Activated CD4-positive, alpha-beta T cell treated with anti-CD3 and anti-CD28 coated beads, Interleukin-2, amount 50 U/mL, for 16 hours (primary cell): ENCODE measurements around the gene SSX2IP.
"Not testable (repeated sequence)": the region's sequence is repeated elsewhere in the genome, so short reads cannot be mapped to it uniquely, and the experiment has no call there.

Source experiments
- DNase-seq: peaks from one replicate; pipeline ENCODE4 v3.0.0-alpha.2; 2020

Gene SSX2IP

DNA sequence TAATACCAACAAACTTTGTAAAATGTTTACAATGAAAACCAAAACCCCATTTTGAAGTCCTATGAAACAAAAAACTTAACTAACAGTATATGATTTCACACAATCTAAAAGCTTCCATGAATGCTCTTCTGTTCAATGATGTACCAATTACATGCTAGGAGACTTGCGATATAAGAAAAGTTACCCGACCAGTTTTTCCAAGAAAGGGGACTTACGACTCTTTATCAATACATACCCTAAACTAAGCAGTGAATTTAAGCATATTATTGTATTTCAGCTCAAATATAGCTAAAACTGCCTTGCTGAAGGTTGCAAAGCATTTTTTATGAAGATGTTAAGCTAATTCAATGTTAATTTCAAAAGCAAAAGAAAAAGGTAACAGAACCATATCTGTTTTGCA is 15.6 kb downstream of the SSX2IP start:
- DNase-seq, result no peak

DNA sequence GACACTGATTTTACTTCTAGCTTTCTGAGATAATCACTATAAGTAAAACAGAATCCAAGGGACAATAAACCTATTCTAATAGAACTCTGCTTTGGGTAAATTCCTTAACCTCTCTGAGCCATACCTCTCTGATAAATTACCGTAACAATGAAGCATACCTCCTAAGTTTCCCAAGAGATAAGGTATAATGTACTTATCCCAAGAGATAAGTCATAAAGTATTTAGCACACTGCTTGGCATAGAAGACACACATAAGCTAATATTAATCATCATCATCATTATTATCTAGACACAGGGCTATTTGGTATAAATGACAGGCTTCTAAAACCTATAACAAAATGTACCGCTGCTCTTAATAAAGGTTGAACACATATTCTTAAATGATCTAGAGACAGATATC is 16.2 kb downstream of the SSX2IP start:
- no peak for DNase-seq

DNA sequence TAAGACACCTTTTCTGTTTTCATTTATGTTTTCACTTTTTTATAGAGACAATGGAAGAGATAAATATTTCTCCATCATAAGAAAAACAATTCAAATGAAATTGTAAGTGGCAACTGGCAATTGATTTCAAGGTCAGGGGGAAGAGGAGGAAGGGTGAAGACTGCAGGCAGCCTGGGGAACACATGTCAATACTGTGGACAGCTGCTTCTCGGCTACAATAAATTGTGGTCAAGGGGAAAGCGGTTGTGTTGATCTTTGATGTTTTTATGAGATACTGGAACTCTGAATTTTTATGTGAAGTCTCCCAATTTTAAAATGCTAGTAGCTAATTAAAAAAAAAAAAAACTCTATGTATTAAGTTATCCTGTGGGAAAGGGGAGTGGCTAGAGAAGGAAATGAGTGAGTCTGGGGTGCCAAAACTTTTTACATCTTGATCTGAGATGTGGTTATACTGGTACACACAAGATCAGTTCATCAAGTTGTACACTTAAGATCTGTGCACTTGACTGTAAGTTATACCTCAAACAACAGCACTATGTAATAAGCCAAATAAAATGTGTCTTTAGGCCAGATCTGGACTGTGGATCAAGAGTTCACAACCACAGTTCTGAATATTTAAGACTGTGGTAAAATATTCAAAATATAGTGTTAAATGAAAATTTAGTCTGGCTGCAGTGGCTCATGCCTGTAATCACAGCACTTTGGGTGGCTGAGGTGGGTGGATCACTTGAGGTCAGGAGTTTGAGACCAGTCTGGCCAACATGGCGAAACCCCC is 18.0 kb downstream of the SSX2IP start:
- no peak for DNase-seq

DNA sequence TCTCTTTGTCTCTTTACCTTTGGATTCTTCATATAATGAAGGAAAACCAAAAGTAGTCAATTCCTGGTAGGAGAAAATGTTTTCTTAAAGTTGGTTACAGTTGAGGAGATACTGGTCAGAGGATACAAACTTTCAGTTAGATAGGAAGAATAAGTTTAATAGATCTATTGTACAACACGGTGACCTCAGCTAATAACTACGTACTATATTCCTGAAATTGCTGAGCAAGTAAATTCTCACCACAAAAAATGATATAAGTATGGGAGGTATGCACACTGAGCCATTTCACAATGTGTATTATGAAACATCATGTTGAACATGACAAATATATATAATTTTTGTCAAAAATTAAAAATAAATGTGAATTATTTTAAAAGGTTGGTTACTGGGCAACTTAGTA is 20.4 kb downstream of the SSX2IP start:
- no peak for DNase-seq

DNA sequence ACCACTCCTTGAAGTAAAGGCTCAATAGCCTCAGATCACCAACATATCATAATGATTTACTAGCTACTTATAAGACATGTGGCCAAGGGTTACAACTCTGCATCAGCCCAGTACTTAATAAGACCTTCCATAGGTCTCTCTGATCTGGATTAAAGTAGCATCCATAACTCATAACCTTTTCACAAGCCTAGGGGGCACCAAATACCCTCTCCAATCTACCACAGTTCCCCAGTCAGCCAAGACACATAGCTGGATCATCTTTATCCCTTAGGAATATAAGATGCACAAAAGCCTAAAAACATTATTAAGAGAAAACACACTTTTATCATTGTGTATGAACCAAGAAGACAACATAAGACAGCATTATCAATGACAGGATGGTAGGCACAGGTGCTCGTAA is 22.1 kb downstream of the SSX2IP start:
- DNase-seq, result no peak

DNA sequence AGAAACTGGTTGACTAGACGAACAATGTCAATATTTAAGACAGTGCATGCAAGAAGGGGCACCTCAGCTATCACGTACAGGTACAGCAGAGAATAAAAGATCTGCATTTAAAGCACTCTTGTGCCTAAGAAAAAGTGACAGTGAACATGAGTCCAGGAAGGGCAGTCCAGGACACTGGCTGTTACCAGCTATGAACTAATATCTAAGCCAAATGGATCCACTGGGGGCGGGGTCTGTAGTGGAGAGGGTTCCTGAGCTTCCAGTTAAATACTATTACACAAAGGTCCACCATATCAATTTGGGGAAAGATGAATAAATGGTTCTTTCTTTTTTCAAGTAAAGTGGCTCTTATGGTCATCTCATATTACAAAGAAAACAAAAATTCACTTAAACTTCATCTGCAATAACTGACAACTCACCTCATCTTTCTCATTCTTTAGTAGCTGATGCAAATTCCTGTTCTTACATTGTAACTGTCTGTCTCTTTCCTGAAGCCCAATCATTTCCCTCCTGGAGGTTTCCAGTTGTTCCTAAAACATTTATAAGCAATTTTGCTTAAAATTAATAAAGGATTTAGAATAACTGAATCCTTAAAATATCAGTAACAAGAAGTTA is 24.5 kb downstream of the SSX2IP start:
- no peak for DNase-seq

DNA sequence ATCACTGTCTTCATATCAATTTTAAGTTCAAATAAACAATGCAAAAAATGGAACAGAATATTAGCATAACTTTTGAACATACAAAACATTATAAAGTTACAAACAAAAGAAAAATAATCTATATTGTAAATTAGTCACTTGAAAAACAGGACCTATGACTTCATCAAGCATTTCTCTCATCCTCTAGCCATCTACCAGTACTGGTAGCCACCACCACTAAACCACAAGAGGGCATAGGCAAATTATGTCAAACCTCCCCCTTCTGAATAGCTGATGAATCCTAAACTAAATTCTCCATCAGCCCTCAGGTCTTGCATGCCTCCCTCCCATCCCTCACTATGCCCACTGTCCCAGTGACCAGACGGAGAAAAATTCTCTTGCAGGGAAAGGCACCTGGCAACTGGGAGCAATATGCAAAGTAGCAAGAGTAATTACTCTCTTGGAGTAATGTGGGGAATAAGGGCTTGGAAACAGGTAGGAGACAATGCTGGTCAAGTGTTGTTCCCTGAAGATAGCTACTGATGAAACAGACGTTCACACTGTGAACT is 37.1 kb downstream of the SSX2IP start:
- no peak for DNase-seq

DNA sequence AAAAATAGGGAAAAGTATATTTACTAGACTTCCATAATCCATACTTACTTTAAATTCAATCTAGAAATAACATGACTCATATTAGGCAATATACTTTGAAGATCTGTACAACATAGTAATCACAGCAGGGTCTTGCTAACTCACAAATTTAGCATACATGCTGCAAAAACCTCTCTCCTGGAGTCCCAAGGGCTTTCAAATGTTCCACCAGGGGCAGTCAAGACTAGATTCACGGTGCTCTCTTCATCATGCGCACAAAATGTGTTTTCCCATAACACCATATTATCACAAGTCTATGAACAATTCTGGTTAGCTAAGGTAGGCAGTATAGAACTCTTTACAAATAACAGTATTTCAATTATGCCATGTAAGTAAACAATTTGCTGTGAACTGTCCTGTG is 45.8 kb downstream of the SSX2IP start:
- no peak for DNase-seq

DNA sequence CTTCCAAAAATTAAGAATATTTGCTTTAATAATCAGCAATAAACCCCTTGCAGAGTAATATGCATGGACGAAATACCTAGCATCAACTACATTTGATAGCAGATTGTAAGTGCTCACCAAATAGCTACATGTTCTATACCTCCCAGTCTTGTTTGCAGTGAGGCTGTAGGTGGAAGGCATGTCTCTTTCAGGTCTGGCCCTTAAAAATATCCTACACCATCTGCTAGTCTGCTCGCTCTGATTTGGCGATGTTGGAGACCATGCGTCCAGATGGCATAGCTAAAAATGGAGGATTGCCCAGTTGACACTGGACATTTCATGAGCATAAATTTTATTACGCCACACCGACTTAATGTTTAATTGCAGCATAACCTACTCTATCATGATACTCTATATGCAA is 47.1 kb downstream of the SSX2IP start:
- no peak for DNase-seq

DNA sequence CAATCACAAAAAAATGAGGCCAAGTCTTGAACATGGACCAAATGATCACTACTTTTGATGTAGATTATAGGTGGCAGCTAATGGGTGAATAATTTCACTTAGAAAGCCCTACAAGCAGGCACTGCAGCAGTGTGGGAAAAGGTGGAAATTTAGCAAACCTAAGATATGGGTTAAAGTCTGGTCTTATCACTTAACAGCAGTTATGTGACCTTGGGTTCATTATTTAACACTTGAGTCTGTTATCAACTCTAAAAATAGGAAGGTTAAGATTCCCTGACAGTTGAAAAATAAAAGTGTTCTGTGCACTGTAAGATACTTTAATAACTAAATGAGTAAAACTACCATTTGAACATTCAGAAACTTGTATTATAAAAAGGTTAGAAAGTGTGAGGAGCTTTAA is 47.5 kb downstream of the SSX2IP start:
- DNase-seq, result no peak

DNA sequence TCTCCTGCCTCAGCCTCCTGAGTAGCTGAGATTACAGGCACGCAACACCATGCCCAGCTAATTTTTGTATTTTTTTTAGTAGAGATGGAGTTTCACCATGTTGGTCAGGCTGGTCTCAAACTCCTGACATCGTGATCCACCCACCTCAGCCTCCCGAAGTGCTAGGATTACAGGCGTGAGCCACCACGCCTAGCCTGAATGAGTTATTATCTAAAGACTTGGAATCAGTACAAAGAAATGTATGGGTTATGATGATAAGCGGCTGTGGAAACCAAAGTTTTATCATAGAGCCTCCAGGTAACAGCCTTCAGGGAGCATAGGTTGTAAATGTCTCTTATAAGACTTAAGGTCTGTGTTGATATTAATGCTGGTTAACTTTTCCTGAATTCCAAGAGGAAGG is 50.5 kb downstream of the SSX2IP start:
- DNase-seq, result not testable (repeated sequence)

DNA sequence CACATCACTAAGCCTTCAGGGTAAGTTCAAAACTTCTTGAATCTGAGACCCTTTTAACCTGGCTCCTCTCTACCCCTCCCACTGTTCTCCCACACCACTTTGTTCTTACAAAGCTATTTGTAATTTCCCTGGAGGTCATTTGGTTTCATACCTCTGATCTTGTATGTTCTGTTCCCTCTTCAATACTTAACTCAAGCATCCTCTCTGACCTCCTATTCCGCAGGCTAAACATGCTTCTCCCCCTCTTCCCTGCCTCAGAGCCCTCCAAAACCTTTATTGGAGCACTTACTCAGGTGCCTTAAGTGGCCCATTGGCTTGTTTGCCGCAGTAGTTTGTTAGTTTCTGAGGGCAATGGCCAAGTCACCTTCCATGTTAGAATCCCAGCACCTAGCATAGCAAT is 54.8 kb downstream of the SSX2IP start:
- no peak for DNase-seq

DNA sequence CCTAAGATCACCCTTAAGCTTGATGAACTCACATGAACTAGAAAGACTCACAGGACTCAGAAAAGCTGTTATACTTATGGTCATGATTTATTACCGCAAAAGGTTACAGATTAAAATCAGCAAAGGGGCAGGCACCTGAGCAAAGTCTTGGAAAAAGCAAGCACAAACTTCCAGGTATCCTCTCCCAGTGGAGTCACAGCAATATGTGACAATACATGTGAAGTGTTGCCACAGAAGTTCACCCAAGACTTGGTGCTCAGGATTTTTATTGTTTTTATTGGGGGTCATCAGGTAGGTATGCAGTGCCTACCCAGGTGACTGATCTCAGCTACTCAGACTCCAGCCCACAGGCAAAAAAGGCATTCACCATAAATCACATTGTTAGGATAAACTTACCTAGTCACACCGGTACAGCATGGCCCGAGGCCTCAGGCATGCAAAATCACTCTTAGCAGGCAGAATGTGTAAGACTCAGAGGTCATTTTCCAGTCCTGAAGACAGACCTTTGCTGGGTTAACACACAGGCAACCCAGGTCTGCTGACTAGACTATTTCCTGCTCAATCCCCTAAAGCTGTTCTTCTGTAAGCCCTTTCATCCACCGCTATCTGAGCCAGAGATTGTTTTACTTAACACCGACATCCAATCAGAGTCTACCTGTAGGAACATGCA is 55.6 kb downstream of the SSX2IP start:
- no peak for DNase-seq

DNA sequence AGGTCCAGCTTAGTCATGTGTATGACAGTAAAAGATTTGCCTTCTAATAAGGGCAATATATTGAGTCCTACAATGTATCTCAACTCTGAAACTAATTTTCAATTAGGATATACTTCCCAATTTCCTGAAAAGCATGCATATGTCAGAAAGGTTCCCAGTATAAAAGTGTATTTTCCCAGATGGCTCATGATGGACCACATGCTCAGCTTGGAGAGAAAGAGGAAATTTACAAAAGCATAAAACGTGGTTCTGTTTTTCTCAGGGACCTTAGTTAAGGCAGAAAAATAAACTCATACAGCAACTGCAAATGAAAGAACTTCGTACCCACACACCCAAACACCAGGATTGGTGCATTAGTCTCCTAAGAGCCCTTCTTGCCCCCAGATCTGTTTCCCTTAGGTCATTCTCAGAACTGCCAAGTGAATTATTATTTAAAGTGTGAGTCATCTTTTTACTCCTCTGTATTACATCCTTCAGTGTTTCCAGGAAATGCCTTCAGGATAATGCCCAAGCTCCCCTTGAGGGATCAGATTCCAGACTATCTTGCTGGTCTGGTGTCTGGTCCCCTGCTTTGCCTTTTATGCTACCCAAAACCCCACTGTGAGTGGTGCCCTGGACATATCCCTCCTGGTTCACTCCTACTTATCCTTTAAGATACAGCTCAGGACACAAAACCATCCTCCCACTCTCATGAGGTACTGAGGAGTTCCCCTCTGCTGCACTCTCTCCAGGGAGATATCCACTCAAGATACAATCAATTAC is 57.4 kb downstream of the SSX2IP start:
- peak; percentile 8 for DNase-seq

DNA sequence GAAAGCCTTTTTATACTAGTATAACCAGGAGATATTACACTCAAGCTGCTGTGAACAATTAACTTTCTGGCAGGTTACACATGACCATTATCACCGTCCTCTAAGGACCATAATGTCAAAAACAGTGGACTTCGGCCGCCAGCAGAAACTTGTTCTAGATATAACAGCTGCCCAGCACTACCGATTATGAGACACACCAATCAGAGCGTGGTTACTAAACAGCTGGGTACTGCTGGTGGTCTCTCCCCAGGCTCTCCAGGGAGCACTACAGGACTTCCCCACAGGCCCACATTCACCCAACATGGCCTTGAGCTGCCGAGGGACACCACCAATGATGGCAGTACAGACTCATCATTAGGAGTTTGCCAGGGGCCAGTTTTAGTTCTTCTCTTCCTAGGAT is 58.1 kb downstream of the SSX2IP start:
- DNase-seq, result no peak

DNA sequence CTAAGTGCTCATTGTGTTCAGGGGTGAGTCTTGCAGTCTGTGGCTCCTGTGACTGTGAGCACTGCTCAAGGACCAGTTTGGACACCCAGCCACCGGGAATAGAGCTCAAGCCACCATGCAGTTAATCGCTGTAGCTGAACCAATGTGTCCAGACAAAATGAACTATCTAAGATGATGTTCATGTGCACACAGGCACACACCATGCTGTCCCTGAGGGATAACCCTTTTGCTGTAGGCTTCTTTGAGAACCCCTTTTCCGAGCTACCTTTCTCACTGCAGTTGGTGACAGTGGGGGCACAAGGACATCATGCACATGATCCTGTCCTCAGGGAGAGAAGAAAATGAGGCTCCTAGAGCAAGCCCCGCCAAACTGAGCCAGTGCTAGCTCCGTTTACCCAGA is 65.4 kb downstream of the SSX2IP start:
- no peak for DNase-seq

DNA sequence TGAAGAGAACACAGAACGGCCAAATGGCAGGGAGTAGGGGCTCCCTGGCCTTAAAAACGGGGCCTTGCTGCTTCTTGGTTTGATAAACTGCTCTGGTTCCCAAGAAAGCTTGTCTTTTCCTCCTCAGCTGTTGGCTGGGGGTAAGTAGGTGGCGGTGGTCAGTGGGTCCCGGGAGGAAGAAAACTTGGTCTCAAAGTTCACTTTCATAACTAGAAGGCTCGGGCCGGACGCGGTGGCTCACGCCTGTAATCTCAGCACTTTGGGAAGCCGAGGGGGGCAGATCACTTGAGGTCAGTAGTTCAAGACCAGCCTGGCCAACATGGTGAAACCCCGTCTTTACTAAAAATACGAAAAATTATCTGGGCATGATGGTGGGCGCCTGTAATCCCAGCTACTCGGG is 68.7 kb downstream of the SSX2IP start:
- DNase-seq, result no peak

DNA sequence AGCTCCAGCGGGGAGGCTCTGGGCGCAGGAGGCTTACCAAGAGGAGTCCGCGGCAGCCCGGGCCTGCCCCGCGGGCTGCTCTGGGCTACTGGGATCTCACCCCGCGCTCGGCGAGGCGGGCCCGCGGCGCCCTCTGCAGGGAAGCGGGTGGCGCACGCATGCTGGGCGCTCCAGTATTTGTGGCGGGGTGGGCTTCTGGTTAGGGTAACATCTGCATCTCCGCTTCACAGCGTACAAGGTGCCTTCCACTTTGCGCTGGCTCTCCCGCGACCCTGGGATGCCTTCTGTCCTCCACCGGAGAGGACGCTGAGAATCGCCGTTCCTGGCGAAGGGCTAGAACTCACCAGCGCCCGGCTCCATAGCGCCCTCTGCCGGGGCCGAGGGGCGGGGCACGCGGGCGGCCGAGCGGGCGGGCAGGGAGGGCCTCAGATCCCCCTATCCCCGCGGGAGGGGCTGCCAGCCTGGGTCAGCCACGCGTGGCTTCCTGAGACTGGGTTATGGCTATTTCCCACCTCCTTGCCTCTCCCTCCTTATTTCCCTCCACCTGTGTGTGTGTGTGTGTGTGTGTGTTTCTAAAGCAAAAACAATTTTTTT is 69.4 kb downstream of the SSX2IP start:
- peak; percentile 84 for DNase-seq

DNA sequence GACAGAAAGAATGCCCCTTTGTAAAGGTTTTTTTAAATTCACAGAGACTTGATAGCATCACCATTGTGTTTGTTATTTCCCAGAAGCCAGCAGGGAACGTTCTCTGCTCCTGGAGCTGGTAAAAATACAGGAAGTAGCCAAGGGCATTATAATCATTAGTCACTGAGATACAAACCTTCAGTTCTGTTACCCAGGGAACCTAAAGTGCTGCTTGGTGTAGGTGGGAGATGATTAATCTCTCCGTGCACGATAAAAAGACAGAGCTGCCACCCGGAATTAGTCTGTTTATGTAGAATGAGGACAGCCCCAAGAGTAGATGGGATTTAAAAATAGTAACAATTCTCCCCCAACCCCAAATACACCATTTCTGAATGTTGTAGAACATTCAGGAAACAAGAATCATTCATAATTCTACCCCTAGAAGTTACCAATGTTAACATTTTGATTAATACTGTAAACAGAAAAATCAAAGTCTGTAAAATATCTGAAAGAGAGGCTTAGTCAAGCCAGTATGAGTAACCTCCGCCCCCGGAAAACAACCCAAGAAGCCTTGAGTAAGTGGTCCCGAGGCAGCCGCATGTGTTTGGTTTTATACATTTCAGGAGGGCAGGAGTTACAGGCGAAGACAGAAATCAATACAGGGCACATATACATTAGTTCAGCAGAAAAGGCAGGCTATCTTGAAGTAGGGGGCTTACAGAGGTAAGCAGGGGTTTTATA is 70.7 kb downstream of the SSX2IP start:
- peak; percentile 54 for DNase-seq

DNA sequence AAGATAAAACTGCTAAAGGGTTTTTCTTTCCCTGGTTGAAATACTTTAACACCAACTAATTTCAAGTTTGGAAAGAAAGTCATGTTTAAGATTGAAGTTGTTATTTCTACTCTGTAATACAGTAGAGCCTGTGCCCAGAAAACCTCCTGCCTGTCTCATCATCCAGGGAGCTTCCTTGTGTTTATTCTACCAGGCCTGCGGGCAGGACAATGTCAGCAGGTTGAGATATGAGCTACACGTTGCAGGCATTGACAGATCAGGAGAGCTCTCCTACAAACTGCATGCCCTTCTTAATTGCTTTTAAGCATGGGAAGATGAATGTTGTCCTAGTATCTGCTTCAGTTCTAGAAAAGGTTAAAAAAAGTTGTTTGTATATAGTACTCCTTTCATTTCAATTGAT is 72.9 kb downstream of the SSX2IP start:
- no peak for DNase-seq

DNA sequence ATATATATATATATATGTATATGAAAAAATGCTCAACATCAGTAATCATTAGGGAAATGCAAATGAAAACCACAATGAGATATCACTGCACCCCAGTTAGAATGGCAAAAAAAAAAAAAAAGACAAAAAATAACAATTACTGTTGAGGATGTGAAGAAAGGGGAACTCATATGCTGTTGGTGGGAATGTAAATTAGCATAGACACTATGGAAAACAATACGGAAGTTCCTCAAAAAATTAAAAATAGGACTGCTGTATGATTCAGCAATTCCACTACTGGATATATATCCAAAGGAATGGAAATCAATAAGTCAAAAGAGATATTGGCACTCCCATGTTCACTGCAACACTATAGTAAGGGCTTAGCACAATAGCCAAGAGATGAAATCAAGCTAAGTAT is 74.5 kb downstream of the SSX2IP start:
- DNase-seq, result no peak

DNA sequence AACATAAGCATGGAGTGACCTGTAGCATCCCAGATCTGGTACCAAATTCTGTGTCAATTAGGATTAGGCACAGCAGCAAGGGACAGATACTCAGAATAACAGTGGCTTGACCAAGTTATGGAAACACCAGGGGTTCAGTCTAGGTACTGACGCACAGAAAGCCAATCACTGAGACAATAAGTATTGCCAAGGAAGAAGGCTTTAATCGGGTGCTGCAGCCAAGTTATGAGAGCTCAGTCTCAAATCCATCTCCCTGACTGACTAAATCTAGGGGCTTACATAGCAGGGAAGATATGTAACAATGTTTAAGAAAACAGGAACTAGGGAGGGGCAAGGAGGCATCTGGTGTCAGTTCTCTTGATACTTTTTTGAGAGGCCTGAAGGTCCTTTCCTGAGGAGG is 76.4 kb downstream of the SSX2IP start:
- DNase-seq, result no peak
